ENCODE results near the gene TRAPPC2L.

DNA sequence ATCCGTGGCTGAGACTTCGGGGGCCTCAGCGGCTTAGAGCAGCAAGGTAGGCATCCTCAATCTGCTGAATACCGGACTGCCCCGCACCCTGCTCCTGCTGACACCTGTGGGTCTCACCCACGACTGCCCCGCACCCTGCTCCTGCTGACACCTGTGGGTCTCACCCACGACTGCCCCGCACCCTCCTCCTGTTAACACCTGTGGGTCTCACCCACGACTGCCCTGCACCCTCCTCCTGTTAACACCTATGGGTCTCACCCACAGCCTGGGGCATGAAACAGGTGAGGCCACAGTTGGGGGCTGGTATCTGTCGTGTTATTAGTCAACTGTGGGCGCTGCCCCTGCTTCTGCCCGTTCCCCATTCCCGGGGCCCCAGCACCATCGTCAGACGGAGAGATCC is 45.8 kb downstream of the TRAPPC2L start:
- TF ChIP-seq, protein P1, sequence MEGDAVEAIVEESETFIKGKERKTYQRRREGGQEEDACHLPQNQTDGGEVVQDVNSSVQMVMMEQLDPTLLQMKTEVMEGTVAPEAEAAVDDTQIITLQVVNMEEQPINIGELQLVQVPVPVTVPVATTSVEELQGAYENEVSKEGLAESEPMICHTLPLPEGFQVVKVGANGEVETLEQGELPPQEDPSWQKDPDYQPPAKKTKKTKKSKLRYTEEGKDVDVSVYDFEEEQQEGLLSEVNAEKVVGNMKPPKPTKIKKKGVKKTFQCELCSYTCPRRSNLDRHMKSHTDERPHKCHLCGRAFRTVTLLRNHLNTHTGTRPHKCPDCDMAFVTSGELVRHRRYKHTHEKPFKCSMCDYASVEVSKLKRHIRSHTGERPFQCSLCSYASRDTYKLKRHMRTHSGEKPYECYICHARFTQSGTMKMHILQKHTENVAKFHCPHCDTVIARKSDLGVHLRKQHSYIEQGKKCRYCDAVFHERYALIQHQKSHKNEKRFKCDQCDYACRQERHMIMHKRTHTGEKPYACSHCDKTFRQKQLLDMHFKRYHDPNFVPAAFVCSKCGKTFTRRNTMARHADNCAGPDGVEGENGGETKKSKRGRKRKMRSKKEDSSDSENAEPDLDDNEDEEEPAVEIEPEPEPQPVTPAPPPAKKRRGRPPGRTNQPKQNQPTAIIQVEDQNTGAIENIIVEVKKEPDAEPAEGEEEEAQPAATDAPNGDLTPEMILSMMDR (IDR thresholded peaks at IDR 0.05; ENCODE audit: insufficient read depth, low read length): no peak
- TF ChIP-seq POLR2AphosphoS5 (IDR thresholded peaks at IDR 0.05; ENCODE audit: low read depth): no peak

Data from HL-60 (cell line).